Skeletal muscle satellite cell (primary cell): ENCODE measurements around the gene ANKS1A.

Experiments
- H3K27me3 ChIP-seq: 2 replicates; pipeline ENCODE4 v1.7.0; 2013; ENCODE audit warnings: low read length; ENCODE audit not compliant: control insufficient read depth, insufficient read depth
- H3K36me3 ChIP-seq: 2 replicates; pipeline ENCODE4 v1.7.0; 2013; ENCODE audit warnings: mild to moderate bottlenecking, control low read depth, low read length; ENCODE audit not compliant: insufficient read depth
- H3K4me1 ChIP-seq: 2 replicates; pipeline ENCODE4 v1.7.0; 2013; ENCODE audit warnings: low read length; ENCODE audit not compliant: control insufficient read depth, insufficient read depth
- H3K4me2 ChIP-seq: 2 replicates; pipeline ENCODE4 v1.7.0; 2013; ENCODE audit warnings: mild to moderate bottlenecking, low read length
- H3K4me3 ChIP-seq: 2 replicates; pipeline ENCODE4 v1.7.0; 2013; ENCODE audit warnings: low read length
- H3K9ac ChIP-seq: 2 replicates; pipeline ENCODE4 v1.7.0; 2013; ENCODE audit warnings: mild to moderate bottlenecking, low read depth, low read length, moderate library complexity
- H3K9me3 ChIP-seq: replicated peaks from 2 replicates; pipeline ENCODE4 v1.7.0; 2013; ENCODE audit warnings: mild to moderate bottlenecking, control low read depth, low read length

The ANKS1A gene

DNA sequence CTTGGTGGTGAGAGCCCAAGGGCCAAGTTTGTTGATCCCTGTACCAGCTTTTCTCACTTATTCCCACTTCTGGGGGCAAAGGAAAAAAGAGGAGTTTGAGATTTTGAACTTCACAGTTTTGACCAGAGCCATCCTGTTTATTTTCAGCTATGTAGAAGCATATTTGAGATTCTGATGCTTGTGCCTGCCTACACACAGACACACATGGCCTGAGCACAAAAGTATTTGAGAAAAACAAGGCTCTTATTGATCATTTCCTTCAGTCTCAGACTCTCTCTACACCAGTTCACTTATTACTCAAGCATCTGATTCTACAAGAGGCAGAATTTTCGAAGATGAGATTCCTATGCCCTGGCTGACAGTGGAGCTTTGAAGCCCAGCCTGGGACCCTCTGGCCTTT is 151.3 kb downstream of the ANKS1A start:
- no peaks in the 10 kb centered on the region for H3K27me3 ChIP-seq
- H3K4me3 ChIP-seq: no peak overlapping the region
- no peak overlapping the region for H3K9ac ChIP-seq
- H3K4me2 ChIP-seq: no peak overlapping the region
- peaks cover 23% of the 10 kb centered on the region for H3K4me1 ChIP-seq
- no peaks in the 10 kb centered on the region for H3K36me3 ChIP-seq
- H3K9me3 ChIP-seq: no peaks in the 10 kb centered on the region

DNA sequence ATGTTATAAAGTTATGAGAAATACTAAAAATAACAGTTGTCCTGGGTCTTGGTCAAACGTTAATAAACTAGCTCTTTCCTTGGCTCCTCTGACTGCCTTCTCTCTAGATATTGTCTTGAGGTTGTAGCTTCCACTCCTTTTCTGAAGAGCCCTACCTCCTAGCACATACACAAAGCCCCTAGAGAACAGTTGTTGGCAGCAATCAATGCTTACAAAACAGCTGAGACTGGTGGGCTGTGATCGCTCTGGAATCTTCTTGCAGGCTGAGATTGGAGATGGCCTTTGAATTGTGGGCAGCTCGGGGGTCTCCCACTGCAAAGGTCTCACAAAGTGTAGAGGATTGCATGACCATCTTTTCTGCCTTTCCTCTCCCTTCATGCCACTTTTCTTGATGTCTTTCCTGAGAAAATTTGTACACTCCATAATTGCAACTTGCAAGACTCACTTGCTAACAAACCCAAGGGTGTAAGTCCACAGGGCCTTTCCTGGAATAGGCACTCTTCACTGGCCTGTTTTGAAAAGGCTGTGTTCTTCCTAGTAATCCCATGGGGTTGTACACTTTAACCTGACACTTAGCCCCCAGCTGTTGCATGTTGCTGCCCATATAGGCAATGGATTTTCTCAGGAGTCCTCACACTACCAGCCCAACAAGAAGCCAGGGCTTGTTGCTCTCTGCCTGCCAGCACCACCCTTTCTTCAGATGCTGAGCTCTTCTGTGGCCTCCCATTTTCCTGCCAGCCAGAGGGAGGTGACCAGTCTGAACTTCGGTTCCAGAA is 152.2 kb downstream of the ANKS1A start:
- Histone ChIP-seq H3K9me3 (no peaks in the 10 kb centered on the region), H3K4me3 (no peak overlapping the region), H3K4me1 (peaks cover 23% of the 10 kb centered on the region), H3K36me3 (no peaks in the 10 kb centered on the region), H3K27me3 (no peaks in the 10 kb centered on the region), H3K9ac (no peak overlapping the region), H3K4me2 (no peak overlapping the region)

DNA sequence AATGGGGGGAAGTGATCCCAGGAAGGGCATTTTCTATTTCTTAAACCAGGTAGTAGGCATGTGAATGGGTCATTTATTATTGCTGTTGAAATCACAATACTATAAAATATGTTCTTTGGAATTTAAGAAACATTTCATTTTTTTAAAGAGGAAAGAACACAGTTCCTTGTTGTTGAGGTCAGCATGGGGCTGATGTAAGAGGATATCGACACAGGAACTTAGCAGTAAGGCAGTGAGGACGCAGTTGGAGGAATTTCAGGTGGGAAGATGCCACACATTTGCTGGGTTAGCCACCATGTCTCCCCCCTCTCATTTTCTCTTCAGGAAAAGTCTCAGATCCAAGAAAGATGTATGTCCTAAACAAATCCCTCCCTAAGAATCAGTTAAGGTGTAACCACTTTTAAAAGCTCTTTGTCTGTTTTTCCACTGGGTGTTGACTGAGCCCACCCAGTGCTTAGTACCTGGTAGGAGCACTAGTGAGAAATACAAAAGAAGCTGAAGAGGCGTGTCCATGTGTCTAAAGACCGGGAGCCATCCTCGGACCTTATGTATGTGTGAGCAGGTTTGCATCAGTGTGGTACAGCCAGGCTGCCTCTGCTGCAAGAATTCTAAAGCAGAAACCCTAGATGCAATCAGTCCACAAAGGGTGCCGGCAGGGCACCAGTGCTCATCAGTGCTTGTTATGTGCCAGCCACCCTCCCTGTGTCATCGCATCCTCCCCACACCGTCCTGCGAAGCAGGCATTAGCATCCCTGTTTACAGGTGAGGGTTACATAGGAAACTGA is 153.2 kb downstream of the ANKS1A start:
- no peaks in the 10 kb centered on the region for H3K36me3 ChIP-seq
- no peak overlapping the region for H3K9ac ChIP-seq
- no peak overlapping the region for H3K4me3 ChIP-seq
- no peaks in the 10 kb centered on the region for H3K9me3 ChIP-seq
- no peak overlapping the region for H3K4me2 ChIP-seq
- H3K27me3 ChIP-seq: no peaks in the 10 kb centered on the region
- peaks cover 30% of the 10 kb centered on the region for H3K4me1 ChIP-seq

DNA sequence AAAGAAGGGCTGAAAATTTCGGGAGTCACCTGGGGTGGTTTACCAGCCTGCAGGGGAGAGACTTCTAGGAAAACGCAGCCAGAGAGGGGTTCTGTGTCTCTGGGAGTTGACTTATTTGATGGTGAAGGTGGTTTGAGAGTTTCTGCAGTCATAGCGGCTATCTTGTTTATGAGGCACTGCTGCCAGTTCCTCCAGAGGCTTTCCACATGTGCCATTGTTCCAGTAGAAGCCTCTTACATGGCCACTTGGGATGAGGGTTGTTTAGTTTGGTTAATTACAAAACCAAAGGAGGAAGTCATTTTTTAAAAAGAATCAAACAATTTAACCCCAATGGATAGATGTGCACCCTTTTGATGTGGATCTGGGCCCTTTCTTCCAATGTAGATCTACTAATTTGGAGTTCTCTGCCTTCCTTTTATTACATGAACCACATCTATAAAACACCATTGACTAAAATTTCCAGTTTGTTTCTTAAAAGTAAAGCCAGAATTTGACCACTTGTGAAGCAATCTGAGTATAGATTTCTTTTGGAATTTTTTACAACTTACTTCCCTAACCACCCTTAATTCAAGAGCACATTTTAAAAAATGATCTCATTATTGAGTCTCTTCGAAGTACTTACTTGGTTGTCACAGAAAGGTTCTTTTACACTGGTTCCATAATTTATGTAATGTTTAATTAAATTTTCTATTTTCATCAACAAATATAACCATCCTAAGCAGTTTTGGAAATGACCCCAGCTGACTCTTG is 154.5 kb downstream of the ANKS1A start:
- peaks cover 33% of the 10 kb centered on the region for H3K4me1 ChIP-seq
- H3K9ac ChIP-seq: no peak overlapping the region
- H3K4me2 ChIP-seq: no peak overlapping the region
- H3K4me3 ChIP-seq: no peak overlapping the region
- H3K9me3 ChIP-seq: no peaks in the 10 kb centered on the region
- no peaks in the 10 kb centered on the region for H3K27me3 ChIP-seq
- no peaks in the 10 kb centered on the region for H3K36me3 ChIP-seq

DNA sequence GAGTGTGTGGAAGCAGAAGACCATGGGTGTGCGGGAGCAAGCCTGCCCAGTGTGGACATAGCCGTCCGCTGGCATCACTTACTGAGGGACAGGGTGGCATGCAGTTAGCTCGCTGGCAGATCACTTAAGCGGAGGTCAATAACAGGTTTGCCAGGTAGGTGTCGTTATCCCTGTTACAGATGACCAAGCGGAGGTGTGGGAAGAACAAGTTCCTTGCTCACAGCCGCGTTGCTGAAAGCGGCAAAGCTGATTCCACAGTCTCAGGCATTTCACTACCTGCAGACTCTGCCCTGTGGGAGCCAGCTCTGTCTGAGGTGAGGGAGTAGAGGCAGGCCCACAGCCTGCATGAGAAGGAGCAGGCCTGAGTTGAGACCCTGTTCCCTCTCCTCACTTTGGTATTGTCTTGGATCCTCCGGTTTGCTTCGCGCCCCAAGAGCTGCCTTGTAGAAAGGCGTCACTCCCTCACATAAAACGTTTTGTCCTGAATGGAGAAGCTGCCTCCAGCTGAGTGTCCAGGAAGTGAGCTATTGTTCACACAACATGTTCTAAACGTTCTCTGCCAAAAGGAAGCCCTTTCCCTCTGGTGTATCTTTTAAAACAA is 155.2 kb downstream of the ANKS1A start:
- Histone ChIP-seq H3K27me3 (no peaks in the 10 kb centered on the region), H3K4me1 (peaks cover 39% of the 10 kb centered on the region), H3K9me3 (no peaks in the 10 kb centered on the region), H3K9ac (peak overlapping the region; percentile 4), H3K4me2 (peak overlapping the region; percentile 7), H3K36me3 (no peaks in the 10 kb centered on the region), H3K4me3 (no peak overlapping the region)

DNA sequence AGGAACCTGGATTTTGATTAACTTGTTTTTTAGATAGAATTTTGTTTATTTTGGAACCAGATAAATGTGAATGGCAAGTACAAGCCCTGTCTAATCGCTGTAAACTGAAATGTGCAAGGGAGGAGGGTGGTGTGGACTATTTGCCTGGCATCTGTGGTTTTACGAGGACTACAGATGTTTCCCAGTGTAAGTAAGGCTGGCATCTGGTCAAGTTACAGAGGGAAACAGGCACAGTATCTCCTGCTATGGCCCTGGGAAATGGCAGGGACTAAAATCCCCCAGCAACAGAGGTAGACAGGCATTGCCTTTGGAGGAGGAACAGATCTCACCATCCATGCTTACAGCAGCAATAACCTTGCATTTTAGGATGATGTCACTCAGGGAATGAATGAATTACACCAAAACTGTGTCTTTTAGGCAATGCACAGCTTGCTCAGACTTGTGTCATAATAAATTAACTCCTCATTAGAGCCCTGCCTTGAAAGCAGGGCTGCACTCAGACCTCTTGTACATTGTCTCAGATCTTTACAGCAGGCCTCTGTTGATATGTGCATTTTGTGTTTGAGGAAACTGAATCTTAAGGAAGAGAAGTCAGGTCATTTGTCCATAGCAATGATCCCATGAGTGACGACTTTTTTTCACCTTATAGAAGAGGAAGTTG is 155.8 kb downstream of the ANKS1A start:
- Histone ChIP-seq H3K4me3 (no peak overlapping the region), H3K4me1 (peaks cover 46% of the 10 kb centered on the region), H3K36me3 (no peaks in the 10 kb centered on the region), H3K9ac (peak overlapping the region; percentile 4), H3K4me2 (peak overlapping the region; percentile 7), H3K9me3 (no peaks in the 10 kb centered on the region), H3K27me3 (no peaks in the 10 kb centered on the region)

DNA sequence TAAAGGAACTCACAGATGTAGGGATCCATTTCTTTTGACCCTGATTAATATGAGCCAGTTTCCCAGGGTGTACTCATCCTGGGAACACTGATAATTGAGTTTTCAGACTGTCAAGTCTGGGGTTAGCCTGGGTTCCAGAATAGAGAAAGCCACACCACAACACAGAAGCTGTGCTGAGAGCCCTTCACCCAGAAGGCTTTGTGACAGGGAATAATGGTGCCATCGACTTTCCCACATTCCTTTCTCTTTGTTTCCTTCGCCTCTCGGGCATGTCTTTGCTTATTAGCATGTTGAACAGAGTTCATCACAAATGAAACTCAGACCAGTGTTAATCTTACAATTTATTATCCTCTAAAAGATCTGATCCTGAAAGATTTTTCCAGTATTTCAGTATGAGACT is 157.0 kb downstream of the ANKS1A start:
- peaks cover 54% of the 10 kb centered on the region for H3K4me1 ChIP-seq
- no peak overlapping the region for H3K4me2 ChIP-seq
- H3K9me3 ChIP-seq: no peaks in the 10 kb centered on the region
- H3K27me3 ChIP-seq: no peaks in the 10 kb centered on the region
- no peak overlapping the region for H3K9ac ChIP-seq
- H3K36me3 ChIP-seq: no peaks in the 10 kb centered on the region
- no peak overlapping the region for H3K4me3 ChIP-seq

DNA sequence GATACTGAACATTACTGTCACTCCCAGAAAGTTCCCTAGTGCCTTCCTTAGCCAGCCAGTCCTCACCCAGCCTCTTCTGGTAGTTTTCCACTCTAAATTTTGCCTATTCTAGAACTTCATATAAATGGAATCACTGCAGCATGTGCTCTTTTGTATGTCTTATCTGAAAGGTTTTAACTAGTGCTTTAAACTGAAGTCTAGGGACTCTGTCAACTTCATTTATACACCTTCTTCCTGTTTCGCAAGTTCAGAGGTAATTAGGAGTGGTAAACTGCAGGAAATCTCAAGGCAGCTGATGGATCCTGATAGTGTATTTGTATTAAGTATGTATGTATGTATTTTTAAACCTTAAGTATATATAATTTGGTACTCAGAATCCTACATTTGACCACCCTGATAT is 157.8 kb downstream of the ANKS1A start:
- Histone ChIP-seq H3K4me1 (peaks cover 54% of the 10 kb centered on the region), H3K4me3 (no peak overlapping the region), H3K9ac (peak overlapping the region; percentile 9), H3K27me3 (no peaks in the 10 kb centered on the region), H3K9me3 (no peaks in the 10 kb centered on the region), H3K4me2 (no peak overlapping the region), H3K36me3 (no peaks in the 10 kb centered on the region)

DNA sequence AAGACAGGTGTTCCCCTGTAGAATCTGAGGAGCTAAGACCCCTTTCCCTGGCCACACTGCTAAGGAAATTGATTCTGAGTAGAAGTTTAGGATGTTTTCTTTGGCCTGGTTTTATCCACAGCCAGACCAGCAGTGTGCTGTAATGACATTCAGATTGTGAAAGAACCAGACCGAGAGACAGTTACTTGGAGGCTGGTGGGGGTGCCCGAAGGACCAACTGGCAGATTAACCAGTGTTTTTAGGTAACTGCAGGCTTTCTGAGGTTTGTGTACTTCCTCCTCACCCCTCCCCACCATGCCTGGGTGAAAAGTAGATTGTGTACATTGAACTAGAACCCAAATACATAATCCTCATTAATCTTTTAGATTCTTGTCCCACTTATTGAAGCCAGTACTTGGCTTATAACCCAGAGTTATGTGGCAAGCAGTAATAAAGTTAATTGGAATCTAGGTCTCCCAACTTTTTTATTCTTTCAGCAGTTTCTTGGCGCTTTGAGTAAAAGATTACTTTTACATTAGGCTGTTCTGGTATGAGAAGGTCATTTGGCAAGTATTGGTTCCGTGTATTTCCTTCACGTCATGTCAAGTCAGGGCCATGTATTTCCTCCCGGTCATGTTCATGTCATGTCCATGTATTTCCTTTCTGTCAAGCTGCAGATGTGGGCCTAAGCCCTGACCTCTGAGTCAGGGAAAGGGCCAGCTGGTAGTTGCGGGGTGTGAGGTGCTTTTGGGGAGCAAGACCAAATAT is 158.4 kb downstream of the ANKS1A start:
- Histone ChIP-seq H3K27me3 (no peaks in the 10 kb centered on the region), H3K4me2 (peak overlapping the region; percentile 44), H3K9ac (peak overlapping the region; percentile 30), H3K4me1 (peaks cover 54% of the 10 kb centered on the region), H3K4me3 (no peak overlapping the region), H3K36me3 (no peaks in the 10 kb centered on the region), H3K9me3 (no peaks in the 10 kb centered on the region)

DNA sequence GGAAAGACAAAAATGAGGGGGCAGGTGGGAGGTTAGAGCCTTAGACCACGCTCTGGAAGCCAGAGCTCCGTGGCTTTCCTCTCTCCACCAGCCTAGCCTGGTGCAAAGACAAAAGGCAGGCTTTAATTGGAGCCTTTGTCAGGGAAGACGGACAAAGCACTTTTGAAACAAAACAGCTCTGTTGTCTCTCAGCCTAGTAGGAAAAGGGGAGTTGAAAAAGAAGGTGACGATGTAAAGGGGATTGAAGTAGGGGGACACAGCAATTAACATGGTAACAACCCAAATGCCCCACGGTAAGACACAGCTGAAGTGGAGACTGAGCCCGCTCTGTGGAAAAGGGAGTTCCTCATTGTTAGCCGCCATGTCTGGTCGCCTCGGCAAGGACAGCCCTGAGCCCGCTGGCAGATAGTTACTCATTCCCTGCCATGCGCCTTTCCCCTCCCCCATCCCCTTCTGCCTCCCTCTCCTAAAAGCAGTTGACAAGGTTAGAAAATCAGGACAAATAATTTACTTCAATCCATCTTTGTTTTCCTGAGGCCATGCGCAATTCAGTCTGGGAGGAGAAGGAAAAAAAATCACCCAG is 159.1 kb downstream of the ANKS1A start:
- Histone ChIP-seq H3K4me1 (peaks cover 57% of the 10 kb centered on the region), H3K9me3 (no peaks in the 10 kb centered on the region), H3K4me2 (peak overlapping the region; percentile 56), H3K36me3 (no peaks in the 10 kb centered on the region), H3K9ac (peak overlapping the region; percentile 30), H3K4me3 (no peak overlapping the region), H3K27me3 (no peaks in the 10 kb centered on the region)
